Hypothalamus (tissue), 51 donors: Measurements from ENCODE around the gene HERPUD1.
"Not testable (repeated sequence)": the region's sequence is repeated elsewhere in the genome, so short reads cannot be mapped to it uniquely, and the experiment has no call there.

Experiments used
- DNase-seq, 51 donors: peaks; one replicate each; lab custom pipeline; 2025; lab: John Stamatoyannopoulos, UW

The HERPUD1 gene

DNA sequence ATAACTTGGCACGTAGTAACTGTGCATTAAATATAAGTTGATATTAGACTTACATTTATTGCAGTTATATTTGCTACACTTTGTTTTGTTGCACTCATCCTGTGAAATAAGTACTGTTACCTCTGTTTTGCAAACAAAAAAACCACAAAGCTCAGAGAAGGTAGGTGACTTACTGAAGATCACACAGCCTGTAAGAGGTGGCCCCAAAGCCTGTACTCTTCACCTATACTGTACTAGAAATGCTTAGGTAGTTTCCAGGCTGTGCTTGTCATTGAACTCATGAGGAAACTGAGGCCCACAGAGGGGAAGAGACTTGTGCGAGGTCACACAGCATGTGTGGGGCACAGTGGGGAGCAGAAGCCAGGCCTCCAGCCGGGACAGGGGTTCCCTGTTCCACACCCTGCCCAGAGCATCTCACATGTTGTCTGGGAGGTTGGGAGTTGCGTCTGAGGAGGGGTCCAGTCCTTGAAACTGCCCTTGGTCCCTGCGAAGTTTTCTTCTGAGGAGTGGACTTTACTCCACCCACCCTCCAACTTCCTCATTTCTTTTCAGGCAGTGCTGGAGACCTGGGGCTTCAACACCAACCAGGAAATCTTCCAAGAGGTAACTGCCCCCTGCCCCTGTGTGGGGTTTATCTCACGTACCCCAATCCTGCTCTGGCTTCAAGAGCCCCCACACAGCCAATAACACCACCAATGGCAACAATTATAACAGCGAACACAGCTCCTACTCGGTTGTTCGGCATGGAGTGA lies 42.8 kb downstream of the HERPUD1 start:
- DNase-seq = no peak

DNA sequence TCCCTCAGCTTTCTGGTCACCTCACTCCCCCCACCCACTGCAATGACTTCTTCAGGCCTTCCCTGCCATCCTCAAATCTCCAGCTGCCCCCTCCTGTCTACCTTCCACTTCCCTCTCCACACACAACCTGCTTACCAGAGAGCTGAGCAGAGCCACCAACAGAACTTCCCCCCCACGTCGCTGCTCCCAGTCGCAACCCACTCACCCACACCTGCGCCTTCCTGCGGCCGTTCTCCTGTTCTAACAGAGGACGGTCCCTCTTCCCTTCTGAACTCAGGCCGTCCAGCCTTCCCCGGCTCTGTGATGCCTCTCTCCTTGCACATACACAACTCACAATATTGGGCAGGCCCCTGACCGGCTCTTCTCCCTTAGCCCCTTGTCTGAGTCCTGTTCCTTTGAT lies 43.8 kb downstream of the HERPUD1 start:
- DNase-seq = no peak

DNA sequence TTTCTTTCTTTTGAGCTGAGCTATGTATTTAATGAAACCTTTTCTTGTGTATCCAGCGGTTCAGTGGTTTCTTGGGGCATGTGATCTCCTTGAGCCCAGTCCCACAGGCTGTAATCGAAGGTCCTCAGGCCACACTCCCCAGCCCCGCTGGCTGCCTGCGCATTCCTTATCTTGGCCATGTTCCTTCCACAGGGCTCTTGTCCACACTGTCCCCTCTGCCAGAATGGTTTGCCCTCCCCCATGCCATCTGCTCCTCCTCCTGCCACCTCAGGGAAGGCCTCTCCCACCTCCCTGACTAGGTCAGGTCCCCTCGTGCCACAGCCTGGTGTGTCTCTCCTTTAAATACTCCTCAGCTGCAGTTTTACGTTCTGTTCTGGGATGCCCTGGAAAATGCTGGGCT lies 45.3 kb downstream of the HERPUD1 start:
- no peak for DNase-seq

DNA sequence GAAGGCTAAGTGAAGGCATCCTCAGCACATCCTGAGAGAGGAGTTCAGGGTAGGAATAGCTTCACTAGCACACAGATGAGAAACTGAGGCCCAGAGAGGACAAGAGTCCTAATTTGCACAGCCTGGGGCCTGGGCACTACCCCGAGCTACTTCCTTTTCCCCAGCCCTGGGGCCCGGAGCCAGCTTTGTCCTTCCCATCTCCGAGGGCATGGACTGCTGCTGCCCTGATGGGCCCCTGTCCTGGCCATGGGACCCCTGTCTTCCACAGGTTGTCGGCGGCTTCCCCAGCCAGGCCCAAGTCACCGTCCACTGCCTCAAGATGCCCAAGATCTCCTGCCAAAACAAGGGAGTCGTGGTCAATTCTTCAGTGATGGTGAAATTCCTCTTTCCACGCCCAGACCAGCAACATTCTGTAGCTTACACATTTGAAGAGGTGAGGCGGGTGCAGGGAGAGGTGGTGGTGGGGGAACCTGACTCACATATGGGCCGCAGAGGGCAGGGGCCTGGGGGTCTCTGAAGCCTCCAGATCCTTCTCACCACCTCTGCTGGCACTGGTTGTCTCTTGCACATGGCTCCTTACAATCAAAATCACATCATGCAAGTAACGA lies 46.0 kb downstream of the HERPUD1 start:
- no peak for DNase-seq

DNA sequence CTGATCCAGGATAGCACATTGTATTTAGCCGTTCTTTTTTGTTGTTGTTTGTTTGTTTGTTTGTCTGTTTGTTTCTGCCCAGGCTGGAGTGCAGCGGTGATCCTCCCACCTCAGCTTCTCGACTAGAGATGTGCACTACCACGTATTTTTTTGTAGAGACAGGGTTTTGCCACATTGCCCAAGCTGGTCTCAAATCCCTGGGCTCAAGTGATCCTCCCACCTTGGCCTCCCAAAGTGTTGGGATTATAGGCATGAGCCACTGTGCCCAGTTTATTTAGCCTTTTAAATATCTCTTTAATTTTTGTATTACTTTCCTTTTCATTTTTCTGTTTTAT lies 48.2 kb downstream of the HERPUD1 start:
- no peak for DNase-seq

DNA sequence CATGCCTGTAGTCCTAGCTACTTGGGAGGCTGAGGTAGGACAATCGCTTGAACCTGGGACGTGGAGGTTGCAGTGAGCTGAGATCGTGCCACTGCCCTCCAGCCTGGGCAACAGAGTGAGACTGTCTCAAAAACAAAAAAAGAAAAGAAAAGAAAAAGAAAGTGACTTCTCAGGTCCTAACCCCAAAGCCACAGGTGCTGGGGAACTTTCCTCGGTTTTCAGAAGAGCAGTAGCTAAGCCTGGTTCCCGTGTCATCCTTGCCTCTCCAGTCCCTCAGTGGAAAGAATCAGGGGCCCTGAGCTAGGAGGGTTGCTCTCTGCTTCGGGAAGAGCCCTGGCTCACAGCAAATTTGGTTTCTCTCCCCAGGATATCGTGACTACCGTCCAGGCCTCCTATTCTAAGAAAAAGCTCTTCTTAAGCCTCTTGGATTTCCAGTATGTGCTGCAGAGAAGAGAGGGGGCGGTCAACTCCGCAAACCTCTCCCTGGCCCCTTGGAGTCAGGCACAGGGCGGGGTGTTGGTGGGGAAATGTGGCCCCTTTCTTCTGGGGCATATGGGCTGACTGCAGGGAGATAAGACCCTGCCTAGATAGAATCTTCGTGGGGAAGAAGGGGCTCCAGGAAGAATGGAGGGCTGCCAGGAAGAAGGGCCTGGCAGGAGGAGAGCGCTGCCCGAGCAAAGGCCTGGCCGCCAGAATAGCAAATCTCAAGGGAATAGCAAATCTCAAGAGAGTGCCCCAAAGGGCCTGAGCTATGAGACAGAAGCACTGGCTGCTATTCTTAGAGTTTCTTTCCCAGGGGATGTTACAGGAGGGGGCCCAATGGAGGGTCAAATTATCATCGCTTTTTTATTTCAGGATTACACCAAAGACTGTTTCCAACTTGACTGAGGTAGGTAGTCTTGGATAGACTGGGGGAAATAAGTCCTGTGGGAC lies 49.1 kb downstream of the HERPUD1 start:
- no peak for DNase-seq

DNA sequence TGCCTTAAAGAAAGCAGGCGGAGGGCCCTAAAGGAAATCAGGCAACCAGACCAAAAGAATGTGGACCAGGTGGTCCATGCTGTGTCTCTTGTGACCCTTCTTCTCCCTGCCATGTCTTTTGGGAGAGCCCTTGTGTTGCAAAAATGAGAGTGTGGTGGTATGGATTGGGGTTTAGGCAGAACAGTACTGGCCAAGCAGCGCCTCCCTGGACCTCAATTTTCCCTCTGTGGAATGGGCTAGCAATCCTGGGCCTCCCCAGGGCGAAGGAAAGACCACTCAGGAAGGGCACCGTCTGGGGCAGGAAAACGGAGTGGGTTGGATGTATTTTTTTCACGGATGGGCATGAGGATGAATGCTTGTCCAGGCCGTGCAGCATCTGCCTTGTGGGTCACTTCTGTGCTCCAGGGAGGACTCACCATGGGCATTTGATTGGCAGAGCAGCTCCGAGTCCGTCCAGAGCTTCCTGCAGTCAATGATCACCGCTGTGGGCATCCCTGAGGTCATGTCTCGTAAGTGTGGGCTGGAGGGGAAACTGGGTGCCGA lies 49.9 kb downstream of the HERPUD1 start:
- DNase-seq = no peak

DNA sequence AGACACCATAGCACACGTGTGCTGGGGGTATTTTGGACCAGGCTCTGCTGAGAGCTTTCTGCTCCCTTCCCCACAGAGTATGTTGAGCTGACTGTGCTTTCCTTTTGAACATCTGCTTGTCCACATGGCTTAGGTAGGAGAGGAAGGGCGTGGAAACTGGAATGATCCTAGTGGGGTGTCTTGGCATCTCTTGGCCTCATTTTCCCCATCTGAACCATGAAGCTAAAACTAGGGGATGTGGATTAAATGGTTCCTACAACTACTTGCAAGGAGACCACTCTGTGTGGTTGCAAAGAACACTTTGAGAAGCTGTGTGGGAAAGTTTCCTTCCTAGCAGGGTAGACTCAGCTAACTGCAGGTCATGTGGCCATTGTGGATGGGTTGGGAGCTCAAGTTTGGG lies 50.8 kb downstream of the HERPUD1 start:
- DNase-seq = no peak

DNA sequence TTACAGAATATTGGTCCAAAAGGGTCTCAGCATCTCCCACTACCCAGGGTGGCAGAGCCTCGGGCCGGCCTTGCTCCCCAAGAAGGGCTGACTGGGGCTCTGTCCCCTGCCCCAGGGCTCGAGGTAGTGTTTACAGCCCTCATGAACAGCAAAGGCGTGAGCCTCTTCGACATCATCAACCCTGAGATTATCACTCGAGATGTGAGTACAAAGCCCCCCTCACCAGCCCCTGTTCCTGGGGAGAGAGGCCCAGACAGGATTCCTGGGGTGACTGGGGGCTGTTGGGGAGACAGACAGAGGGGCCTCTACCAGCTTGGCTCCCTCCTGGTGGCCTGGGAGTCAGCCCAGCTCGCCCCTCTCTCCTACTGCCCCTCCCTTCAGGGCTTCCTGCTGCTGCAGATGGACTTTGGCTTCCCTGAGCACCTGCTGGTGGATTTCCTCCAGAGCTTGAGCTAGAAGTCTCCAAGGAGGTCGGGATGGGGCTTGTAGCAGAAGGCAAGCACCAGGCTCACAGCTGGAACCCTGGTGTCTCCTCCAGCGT lies 51.3 kb downstream of the HERPUD1 start:
- DNase-seq = no peak

DNA sequence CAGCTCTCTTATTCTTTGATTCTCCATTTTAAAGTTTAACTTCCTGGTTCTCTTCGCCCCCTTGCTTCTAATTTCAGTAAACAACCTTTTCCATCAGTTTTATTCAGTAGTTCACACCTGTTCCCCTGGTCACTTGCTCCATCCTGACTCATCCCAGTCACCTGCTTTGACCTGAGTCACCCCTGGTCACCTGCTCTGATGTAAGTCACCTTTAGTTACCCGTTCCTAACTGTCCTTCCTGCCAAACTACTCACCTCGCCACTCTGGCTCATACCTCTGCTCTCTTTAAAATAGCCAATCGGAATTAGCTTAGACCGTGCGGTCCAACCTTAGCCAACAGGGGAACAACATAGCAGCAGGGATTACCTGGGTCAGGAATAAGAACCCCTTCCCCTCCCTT lies 52.7 kb downstream of the HERPUD1 start:
- no peak for DNase-seq

DNA sequence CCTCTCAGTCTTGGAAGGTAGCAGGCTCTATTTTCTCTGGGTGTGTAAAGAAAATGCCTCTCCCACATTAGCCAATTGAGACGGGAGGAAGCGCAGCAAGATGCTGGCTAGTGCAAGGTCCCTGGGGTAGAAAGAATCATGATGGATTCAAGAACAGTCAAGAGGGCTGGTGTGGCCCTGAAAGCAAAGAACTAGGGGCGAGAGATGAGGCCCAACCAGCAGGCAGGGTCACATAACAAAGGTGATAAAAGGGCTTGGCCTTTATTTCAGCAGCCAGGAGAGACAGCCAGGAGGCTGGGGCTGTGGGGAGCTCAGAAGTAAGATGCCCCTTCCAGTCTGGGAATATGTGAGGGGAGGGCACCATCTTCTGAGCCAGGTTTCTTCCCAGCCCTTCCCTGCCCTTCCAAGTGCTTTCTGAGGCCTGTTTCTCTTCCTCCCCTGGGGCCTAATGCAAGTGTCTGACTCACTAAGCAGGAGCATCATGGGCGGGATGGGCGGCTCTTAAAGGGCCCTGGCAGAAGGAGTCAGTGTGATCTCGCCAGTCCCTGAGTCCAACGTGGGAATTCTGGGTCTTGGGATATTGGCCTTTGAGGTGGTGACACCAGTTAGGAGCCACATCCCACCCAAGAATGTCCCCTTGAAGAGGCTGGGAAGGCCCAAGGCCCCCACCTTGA lies 53.5 kb downstream of the HERPUD1 start:
- DNase-seq = no peak

DNA sequence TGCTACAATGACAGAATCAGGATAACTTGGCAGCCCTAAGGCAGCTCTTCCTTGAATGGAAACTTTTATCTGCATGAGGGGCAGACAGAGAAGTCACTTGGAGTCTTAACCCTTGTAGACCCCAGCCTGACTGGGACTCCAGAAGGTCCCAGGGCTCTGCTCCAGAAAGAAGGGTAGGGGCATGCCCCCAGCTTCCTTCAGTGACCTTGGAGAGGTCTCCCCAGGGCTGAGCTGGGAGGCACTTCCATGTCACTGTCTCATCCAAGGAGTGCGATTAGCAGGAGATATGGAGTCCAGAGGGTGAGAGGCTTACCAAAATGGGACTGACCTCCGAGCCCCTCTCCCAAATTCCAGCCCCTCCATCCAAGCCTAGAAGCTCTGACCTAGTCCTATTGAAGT lies 54.0 kb downstream of the HERPUD1 start:
- DNase-seq = no peak

DNA sequence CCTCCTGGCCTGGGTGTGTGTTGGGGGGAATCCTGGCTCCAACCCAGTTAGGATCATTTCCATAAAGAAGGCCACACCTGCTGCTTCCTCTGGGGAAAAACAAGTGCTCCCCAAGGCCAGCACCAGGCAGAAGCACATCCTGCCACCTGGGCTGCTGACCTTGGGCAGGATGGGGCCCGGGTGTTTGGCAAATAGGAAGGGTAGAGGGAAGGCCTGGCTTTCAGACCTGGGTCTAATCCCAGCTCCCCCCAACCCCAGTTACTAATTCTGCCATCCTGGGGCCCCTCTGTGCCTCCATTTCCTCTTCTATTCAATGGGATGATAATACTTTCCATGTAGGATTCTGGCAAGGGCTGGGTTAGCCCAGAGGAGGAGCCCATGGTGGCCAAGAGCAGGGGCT lies 54.4 kb downstream of the HERPUD1 start:
- no peak for DNase-seq

DNA sequence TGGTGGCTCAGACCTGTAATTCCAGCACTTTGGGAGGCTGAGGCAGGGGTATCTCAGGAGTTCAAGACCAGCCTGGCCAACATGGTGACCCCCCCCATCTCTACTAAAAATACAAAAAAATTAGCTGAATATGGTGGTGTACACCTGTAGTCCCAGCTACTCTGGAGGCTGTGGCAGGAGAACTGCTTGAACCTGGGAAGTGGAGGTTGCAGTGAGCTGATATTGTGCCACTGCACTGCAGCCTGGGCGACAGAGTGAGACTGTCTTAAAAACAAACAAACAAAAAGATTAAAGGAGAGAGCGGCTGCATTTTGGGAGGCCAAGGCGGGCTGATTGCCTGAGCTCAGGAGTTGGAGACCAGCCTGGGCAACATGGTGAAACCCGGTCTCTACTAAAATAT lies 55.0 kb downstream of the HERPUD1 start:
- not testable (repeated sequence) for DNase-seq

DNA sequence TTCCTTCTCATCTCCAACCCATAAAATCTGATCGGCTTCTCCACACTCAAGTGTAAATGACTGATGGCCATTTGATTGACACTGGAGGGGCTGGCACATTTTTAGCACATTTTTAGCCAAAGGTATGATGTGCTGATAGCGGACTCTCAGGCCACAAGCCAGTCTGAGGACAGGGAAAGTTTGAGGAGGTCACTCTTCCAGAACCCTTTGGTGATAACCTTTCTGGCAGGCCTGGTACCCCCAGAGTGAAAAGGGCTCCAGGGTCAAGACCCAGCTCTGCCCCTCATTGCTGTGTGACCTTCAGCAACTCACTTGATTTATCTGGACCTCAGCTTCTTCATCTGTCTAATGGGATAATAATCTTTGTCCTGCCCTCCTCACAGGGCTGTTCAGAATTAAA lies 55.8 kb downstream of the HERPUD1 start:
- no peak for DNase-seq

DNA sequence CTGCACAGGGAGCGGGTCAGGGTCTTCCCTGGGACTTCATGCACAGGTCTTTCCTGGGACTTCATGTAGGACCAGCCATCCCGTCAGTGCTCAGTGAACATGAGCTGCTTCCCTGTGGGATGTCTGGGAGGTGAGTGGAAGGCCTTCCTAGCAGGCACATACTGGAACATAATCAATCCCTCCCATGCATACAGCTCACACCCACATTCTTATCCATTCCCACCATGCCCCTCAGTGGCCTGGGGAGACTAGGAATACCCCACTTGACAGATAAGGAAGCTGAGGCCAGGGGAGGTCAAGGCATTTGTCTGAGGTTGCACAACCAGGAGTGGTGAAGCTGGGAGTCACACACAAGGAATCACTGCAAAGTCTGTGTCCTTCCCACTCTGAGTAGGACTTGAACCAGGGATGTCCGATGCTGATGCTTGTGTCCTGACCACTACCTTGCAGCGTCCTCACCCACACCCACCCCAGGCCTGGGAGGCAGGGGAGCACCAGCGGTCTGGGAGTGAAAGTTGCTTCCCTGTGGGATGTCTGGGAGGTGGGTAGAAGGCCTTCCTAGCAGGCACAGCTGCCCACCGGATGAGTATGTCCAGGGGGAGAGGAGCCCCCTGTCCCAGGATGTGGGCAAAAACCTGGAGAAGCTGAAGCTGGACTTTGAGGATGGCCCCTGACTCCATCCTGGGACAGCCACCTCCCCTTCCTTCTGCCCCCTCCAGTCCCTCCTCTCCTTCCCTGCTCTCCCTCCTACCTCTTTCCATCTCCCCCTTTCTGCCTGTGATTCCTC lies 56.4 kb downstream of the HERPUD1 start:
- no peak for DNase-seq

DNA sequence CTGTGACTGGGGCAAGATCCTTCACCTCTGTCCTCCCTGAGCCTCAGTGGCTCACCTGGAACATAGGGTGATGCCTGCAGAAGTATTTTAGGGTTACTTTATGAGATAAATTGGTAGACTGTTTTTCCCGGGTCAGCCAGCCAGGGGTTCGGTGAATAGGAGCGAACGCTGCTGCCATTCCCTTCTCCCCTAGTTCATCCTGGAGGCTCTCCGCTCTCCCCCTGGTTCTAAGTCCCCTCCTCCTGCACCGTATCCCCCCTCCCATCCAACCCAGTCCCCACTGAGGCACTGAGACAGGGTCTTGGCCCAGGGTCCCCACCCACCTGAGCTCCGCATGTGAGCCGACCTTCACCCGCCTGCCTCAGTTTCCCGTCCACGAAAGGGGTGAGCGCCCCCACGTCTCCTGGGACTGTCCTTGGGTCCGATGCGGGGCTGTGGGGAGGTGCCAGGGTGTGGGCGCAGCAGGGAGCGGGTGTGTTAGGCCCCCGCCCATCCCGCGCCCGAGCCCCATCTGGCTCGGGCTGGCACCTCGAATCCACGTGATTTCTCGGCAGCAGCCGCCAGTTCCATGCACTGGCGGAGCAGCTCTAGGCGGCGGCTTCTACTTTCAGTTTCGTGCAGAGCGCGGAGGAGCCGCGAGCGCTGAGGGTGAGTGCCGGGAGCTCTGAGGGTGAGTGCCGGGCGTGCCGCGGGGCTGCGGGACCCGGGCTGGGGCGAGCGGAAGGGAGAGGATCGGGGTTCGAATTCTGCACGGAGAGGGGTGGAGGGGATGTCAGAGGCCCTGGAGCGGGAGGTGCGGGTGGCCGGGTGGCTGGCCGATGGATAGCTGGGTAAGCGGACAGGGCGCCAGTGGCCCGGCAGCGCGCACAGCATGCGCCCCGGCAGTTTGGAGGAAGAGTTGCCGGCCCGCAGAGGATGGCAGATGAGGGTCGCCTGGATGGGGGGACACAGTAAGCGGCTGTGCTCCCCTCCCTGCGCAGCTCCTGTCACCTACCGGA lies 57.3 kb downstream of the HERPUD1 start, which contains the start of gene NLRC5:
TSS of gene NLRC5 (plus strand) at position 610 of the 998 bp plus-strand sequence. CDS start 31,156 bp downstream, outside the sequence.
- DNase-seq = peak in 50 of 51 donors; percentile 15 to 81 (median 64)

DNA sequence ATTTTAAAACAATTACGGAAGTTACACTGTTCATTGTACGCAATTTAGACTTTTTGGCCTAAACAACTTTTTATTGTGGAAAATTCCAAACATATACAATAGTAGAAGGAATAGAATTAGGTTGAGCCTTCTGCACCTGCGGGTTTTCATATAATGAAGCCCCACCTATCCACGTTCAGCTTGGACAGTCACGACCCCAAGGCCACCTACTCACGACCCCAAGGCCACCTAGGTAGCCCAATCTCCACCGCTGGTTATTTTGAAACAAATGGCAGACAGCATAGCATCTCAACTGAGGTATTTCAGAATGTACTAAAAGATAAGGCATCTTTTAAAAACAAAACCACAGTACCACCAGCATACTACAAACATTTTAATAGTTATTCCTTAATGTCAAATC lies 58.0 kb downstream of the HERPUD1 start:
- no peak for DNase-seq
